Measurements from ENCODE around the gene PIBF1. TPM values are rescaled to one million over a fixed set of nuclear protein-coding genes. Genes with fewer than 3 reads are reported as not detected.
"Not testable (repeated sequence)": the region's sequence is repeated elsewhere in the genome, so short reads cannot be mapped to it uniquely, and the experiment has no call there.

PIBF1 gene
- total RNA-seq, 4 donors from 2014 or later = 21.0 to 159 (median 36.4) TPM

DNA sequence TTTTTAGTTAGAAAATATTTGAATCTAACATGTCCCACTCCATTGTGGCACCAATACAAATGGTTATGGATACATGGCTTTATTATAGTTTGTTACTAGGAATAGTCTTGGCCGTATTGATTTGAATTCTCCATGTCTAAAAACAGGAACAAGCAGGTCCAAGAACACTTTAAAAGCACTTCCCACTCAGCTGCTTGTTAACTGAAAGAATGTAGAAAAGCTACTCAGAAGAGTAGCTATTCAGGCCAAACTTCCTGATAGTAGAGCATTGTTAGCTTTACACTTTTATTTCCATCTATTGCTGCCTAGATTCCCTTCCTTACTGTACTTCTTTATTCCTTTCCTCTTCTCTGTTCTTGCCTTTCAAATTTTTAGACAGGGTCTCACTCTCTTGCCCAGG is 6.9 kb downstream of the PIBF1 start:
- Histone ChIP-seq H3K4me1 (no peaks in the 10 kb centered on the region), H3K36me3 (peaks cover 0 to 22% (median 0%) of the 10 kb centered on the region in 3 donors)

GRCh38 chr13:72792640-72793039 is 10.7 kb downstream of the PIBF1 start:
- TF ChIP-seq CTCF (IDR thresholded peaks at IDR 0.05) (no peak), POLR2A (IDR thresholded peaks at IDR 0.05) (no peak)
- no peaks in the 10 kb centered on the region for H3K9me3 ChIP-seq
- H3K4me3 ChIP-seq = no peak overlapping the region
- no peak for DNase-seq
- no peak overlapping the region for H3K27ac ChIP-seq
- no peaks in the 10 kb centered on the region for H3K27me3 ChIP-seq
- peaks cover 0 to 32% (median 0%) of the 10 kb centered on the region in 3 donors for H3K36me3 ChIP-seq
- H3K4me1 ChIP-seq = no peaks in the 10 kb centered on the region

More for the DNA sequence above, 6.9 kb downstream of the PIBF1 start:
- DNase-seq = no peak
- no peak overlapping the region for H3K4me3 ChIP-seq
- H3K27me3 ChIP-seq = no peaks in the 10 kb centered on the region
- TF ChIP-seq POLR2A (IDR thresholded peaks at IDR 0.05) = no peak
- TF ChIP-seq CTCF (IDR thresholded peaks at IDR 0.05) = no peak
- H3K9me3 ChIP-seq = no peaks in the 10 kb centered on the region
- H3K27ac ChIP-seq = no peak overlapping the region

DNA sequence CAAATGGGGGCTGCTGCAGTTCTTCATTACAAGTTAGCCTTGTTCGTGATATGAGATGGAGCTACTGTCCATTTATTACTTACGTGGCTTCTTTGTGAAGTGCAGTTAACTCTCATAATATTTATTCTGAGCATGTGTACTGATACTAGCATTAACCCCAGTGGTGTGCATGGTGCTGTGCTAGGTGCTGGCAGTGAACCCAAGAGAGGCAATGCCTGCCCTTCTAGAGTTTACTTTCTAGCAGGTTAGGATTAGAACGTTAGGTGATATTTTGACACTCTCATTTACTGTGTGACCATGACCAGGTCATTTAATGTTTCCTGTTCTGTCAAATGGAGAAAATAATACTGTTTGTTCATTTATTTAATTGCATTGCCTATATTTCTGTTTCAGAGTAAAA is 16.9 kb downstream of the PIBF1 start:
- TF ChIP-seq POLR2A (IDR thresholded peaks at IDR 0.05) = no peak
- no peak for TF ChIP-seq CTCF (IDR thresholded peaks at IDR 0.05)
- H3K4me1 ChIP-seq = no peaks in the 10 kb centered on the region
- no peak for DNase-seq
- no peaks in the 10 kb centered on the region for H3K9me3 ChIP-seq
- H3K27me3 ChIP-seq = no peaks in the 10 kb centered on the region
- peaks cover 0 to 32% (median 0%) of the 10 kb centered on the region in 3 donors for H3K36me3 ChIP-seq
- H3K27ac ChIP-seq = no peak overlapping the region
- no peak overlapping the region for H3K4me3 ChIP-seq

- TF ChIP-seq CTCF (IDR thresholded peaks at IDR 0.05) = no peak
- TF ChIP-seq POLR2A (IDR thresholded peaks at IDR 0.05) = no peak
- no peak overlapping the region for H3K27ac ChIP-seq
- H3K9me3 ChIP-seq = no peaks in the 10 kb centered on the region
- no peak overlapping the region for H3K4me3 ChIP-seq
- no peaks in the 10 kb centered on the region for H3K4me1 ChIP-seq
- DNase-seq = no peak
- H3K36me3 ChIP-seq = peaks cover 0 to 14% (median 0%) of the 10 kb centered on the region in 3 donors
- H3K27me3 ChIP-seq = no peaks in the 10 kb centered on the region
These were observed 22.4 kb downstream of the PIBF1 start for GRCh38 chr13:72804301-72804700.

- H3K27me3 ChIP-seq = no peaks in the 10 kb centered on the region
- TF ChIP-seq CTCF (IDR thresholded peaks at IDR 0.05) (no peak), POLR2A (IDR thresholded peaks at IDR 0.05) (no peak)
- no peak for DNase-seq
These were observed 23.9 kb downstream of the PIBF1 start for GRCh38 chr13:72805676-72806346.

GRCh38 chr13:72806514-72806913 is 24.6 kb downstream of the PIBF1 start:
- not testable (repeated sequence) for DNase-seq, H3K9me3 ChIP-seq, H3K4me3 ChIP-seq, H3K27ac ChIP-seq, H3K4me1 ChIP-seq, H3K27me3 ChIP-seq
- peaks cover 0 to 18% (median 0%) of the 10 kb centered on the region in 3 donors for H3K36me3 ChIP-seq

More at GRCh38 chr13:72805676-72806346, 23.9 kb downstream of the PIBF1 start:
- Histone ChIP-seq H3K4me1 (no peaks in the 10 kb centered on the region), H3K4me3 (no peak overlapping the region), H3K9me3 (no peaks in the 10 kb centered on the region), H3K36me3 (peaks cover 0 to 16% (median 0%) of the 10 kb centered on the region in 3 donors), H3K27ac (no peak overlapping the region)
